CD4-positive, alpha-beta T cell treated with Interleukin-4 for 4 hours (primary cell): Measurements from ENCODE around the gene SHISA2.

Experiments used
- DNase-seq: peaks from one replicate; pipeline ENCODE4 v3.0.0-alpha.2; 2020

SHISA2 gene

GRCh38 chr13:26017196-26017921 is 34.5 kb downstream of the SHISA2 start:
- no peak for DNase-seq

GRCh38 chr13:26016189-26016588 is 35.6 kb downstream of the SHISA2 start:
- no peak for DNase-seq

- DNase-seq, result no peak
These were observed 36.3 kb downstream of the SHISA2 start for GRCh38 chr13:26015271-26016125.

- no peak for DNase-seq
These were observed 38.8 kb downstream of the SHISA2 start for GRCh38 chr13:26012995-26013394.

GRCh38 chr13:26011996-26012821 is 39.6 kb downstream of the SHISA2 start:
- DNase-seq, result peak; percentile 41

- DNase-seq, result no peak
These were observed 40.6 kb downstream of the SHISA2 start for GRCh38 chr13:26011208-26011573.

- DNase-seq, result no peak
These were observed 41.2 kb downstream of the SHISA2 start for GRCh38 chr13:26010487-26011207.

GRCh38 chr13:26007261-26008125 is 44.3 kb downstream of the SHISA2 start:
- DNase-seq, result no peak
